Measurements from ENCODE around the gene EVX1. TPM values are rescaled to one million over a fixed set of nuclear protein-coding genes. Genes with fewer than 3 reads are reported as not detected.

EVX1 gene
- total RNA-seq, 3 donors from 2014 or later (not counting 1 experiment from before 2014, with no cell fraction given), result not detected

- Mint-ChIP-seq H3K4me1 (peaks cover 22 to 24% of the 10 kb centered on the region in 2 donors), H3K4me3 (no peak overlapping the region), H3K27ac (no peak overlapping the region), H3K9me3 (no peaks in the 10 kb centered on the region), H3K36me3 (no peaks in the 10 kb centered on the region), H3K27me3 (ENCODE audit: low read depth in 2 of 2) (peaks cover 71 to 84% of the 10 kb centered on the region in 2 donors)
- Histone ChIP-seq H3K36me3 (ENCODE audit: control insufficient read depth, insufficient read depth, low read length) (no peaks in the 10 kb centered on the region), H3K4me3 (ENCODE audit: low read length) (no peak overlapping the region), H3K4me1 (ENCODE audit: control insufficient read depth, insufficient read depth, low read length) (peaks cover 28% of the 10 kb centered on the region), H3K27me3 (ENCODE audit: control insufficient read depth, insufficient read depth, low read length) (peaks cover 87% of the 10 kb centered on the region), H3K9me3 (ENCODE audit: control insufficient read depth, insufficient read depth, low read length) (no peaks in the 10 kb centered on the region), H3K27ac (ENCODE audit: low read length) (no peak overlapping the region)
- TF ChIP-seq, protein P1, sequence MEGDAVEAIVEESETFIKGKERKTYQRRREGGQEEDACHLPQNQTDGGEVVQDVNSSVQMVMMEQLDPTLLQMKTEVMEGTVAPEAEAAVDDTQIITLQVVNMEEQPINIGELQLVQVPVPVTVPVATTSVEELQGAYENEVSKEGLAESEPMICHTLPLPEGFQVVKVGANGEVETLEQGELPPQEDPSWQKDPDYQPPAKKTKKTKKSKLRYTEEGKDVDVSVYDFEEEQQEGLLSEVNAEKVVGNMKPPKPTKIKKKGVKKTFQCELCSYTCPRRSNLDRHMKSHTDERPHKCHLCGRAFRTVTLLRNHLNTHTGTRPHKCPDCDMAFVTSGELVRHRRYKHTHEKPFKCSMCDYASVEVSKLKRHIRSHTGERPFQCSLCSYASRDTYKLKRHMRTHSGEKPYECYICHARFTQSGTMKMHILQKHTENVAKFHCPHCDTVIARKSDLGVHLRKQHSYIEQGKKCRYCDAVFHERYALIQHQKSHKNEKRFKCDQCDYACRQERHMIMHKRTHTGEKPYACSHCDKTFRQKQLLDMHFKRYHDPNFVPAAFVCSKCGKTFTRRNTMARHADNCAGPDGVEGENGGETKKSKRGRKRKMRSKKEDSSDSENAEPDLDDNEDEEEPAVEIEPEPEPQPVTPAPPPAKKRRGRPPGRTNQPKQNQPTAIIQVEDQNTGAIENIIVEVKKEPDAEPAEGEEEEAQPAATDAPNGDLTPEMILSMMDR (IDR thresholded peaks at IDR 0.05), result no peak
- no peak for DNase-seq
- intact Hi-C loops (cut with micrococcal nuclease), result loop anchor here (5.0 kb wide), 2 partner anchors 882 to 902 kb away; no protein-coding TSS in a partner anchor
- 35% methylated on average over 8 of the region's 9 CpGs for WGBS (ENCODE audit: insufficient coverage)
- ATAC-seq, result no peak
These were observed 47.8 kb upstream of the EVX1 start for GRCh38 chr7:27194686-27195379.

GRCh38 chr7:27196287-27196767 is 46.3 kb upstream of the EVX1 start:
- no peak overlapping the region for H3K27ac ChIP-seq (ENCODE audit: low read length)
- H3K27me3 ChIP-seq (ENCODE audit: control insufficient read depth, insufficient read depth, low read length), result peaks cover 85% of the 10 kb centered on the region
- no peaks in the 10 kb centered on the region for H3K36me3 Mint-ChIP-seq
- no peaks in the 10 kb centered on the region for H3K9me3 ChIP-seq (ENCODE audit: control insufficient read depth, insufficient read depth, low read length)
- no peaks in the 10 kb centered on the region for H3K9me3 Mint-ChIP-seq
- H3K27ac Mint-ChIP-seq, result no peak overlapping the region
- peaks cover 41% of the 10 kb centered on the region for H3K4me1 ChIP-seq (ENCODE audit: control insufficient read depth, insufficient read depth, low read length)
- H3K27me3 Mint-ChIP-seq (ENCODE audit: low read depth in 2 of 2), result peaks cover 71 to 79% of the 10 kb centered on the region in 2 donors
- peak overlapping the region; percentile 26 for H3K4me3 Mint-ChIP-seq
- no peak overlapping the region for H3K4me3 ChIP-seq (ENCODE audit: low read length)
- intact Hi-C loops (cut with micrococcal nuclease), result loop anchor here (1.0 to 5.0 kb wide), 5 partner anchors 380 to 901 kb away; no protein-coding TSS in a partner anchor
- TF ChIP-seq, protein P1 (IDR thresholded peaks at IDR 0.05), result peak; percentile 92
- ATAC-seq (peak in 2 of 3 donors; percentile 36 to 38), DNase-seq (peak; percentile 73 to 89)
- WGBS (ENCODE audit: insufficient coverage), result 1% methylated on average over 6 of the region's 6 CpGs
- peaks cover 28 to 32% of the 10 kb centered on the region in 2 donors for H3K4me1 Mint-ChIP-seq
- no peaks in the 10 kb centered on the region for H3K36me3 ChIP-seq (ENCODE audit: control insufficient read depth, insufficient read depth, low read length)

DNA sequence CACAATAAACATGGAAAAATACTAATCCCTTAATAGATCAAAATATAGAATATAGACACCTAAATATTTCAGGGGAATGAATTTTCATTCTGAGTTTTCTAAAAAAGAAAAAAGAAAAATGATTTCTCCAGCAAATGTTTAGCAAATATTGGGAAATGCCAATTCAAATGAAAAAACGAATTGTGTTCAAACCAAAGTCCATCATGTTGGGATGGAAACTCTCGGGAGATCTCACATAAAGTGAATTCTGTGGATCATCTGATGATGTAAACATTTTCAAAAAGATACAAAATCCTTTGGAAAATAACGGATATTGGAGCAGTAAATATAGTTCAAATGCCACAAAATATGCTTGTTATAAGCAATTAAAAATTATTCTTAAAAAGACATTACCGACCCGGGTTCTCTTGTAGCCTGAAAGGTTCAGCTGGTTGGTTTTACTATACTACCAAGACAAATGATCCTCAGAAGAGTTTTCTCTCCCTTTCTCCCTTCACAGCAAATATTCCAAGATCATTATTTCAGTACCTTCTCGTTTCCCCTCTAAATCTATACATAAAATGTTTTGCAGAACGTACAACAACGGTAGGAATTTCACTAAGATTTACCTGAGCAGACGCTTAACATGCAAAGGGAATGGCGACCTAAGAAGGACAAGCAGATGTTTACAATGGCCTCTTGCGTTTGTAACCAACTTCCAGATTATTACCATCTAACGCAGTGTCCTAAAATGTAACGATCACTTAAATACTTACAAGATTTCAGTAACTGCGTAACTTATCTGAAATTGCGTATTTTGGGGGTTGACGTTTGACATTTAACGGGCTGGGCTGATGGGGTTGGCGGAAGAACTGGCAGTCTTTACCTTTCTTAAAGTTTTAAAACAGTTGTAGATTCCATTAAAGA is 45.2 kb upstream of the EVX1 start:
- TF ChIP-seq, protein P1 (IDR thresholded peaks at IDR 0.05), result no peak
- WGBS (ENCODE audit: insufficient coverage), result 20% methylated on average over 17 of the region's 18 CpGs
- no peaks in the 10 kb centered on the region for H3K9me3 Mint-ChIP-seq
- ATAC-seq (no peak), DNase-seq (no peak)
- peaks cover 72 to 79% of the 10 kb centered on the region in 2 donors for H3K27me3 Mint-ChIP-seq (ENCODE audit: low read depth in 2 of 2)
- H3K27me3 ChIP-seq (ENCODE audit: control insufficient read depth, insufficient read depth, low read length), result peaks cover 83% of the 10 kb centered on the region
- peaks cover 44% of the 10 kb centered on the region for H3K4me1 ChIP-seq (ENCODE audit: control insufficient read depth, insufficient read depth, low read length)
- peak overlapping the region in 1 of 2 donors; percentile 34 for H3K27ac Mint-ChIP-seq
- peak overlapping the region; percentile 26 for H3K4me3 Mint-ChIP-seq
- intact Hi-C loops (cut with micrococcal nuclease), result loop anchor here (5.0 kb wide), 2 partner anchors 880 to 900 kb away; no protein-coding TSS in a partner anchor
- no peaks in the 10 kb centered on the region for H3K36me3 Mint-ChIP-seq
- H3K4me3 ChIP-seq (ENCODE audit: low read length), result no peak overlapping the region
- H3K36me3 ChIP-seq (ENCODE audit: control insufficient read depth, insufficient read depth, low read length), result no peaks in the 10 kb centered on the region
- H3K27ac ChIP-seq (ENCODE audit: low read length), result no peak overlapping the region
- no peaks in the 10 kb centered on the region for H3K9me3 ChIP-seq (ENCODE audit: control insufficient read depth, insufficient read depth, low read length)
- peaks cover 24 to 38% of the 10 kb centered on the region in 2 donors for H3K4me1 Mint-ChIP-seq

Measured in natural killer cell (primary cell).